Stimulated activated memory B cell treated with anti-CD40 and anti-IgM and Interleukin-4, amounts not matched to agents 10 μg/mL and 1 μg/mL and 100 μg/mL, for 72 hours (primary cell): ENCODE measurements around the gene ASB5.
"Not testable (repeated sequence)": the region's sequence is repeated elsewhere in the genome, so short reads cannot be mapped to it uniquely, and the experiment has no call there.

Source experiments
- ATAC-seq: fragments of 150-1000 bp; cut with Tn5 transposase; 2 replicates; pipeline ENCODE4 v1.10.0; 2021
- H3K27ac Mint-ChIP-seq: one replicate; pipeline ENCODE4 v1.8.0; 2022; ENCODE audit warnings: mild to moderate bottlenecking, mixed read lengths
- H3K27me3 Mint-ChIP-seq: one replicate; pipeline ENCODE4 v1.8.0; 2022; ENCODE audit warnings: mixed read lengths
- H3K36me3 Mint-ChIP-seq: one replicate; pipeline ENCODE4 v1.8.0; 2022; ENCODE audit warnings: mixed read lengths
- H3K4me1 Mint-ChIP-seq: one replicate; pipeline ENCODE4 v1.8.0; 2022; ENCODE audit warnings: mixed read lengths
- H3K4me3 Mint-ChIP-seq: one replicate; pipeline ENCODE4 v1.8.0; 2022; ENCODE audit warnings: mild to moderate bottlenecking, moderate library complexity, mixed read lengths
- H3K9me3 Mint-ChIP-seq: one replicate; pipeline ENCODE4 v1.8.0; 2022; ENCODE audit warnings: mixed read lengths

The ASB5 gene

DNA sequence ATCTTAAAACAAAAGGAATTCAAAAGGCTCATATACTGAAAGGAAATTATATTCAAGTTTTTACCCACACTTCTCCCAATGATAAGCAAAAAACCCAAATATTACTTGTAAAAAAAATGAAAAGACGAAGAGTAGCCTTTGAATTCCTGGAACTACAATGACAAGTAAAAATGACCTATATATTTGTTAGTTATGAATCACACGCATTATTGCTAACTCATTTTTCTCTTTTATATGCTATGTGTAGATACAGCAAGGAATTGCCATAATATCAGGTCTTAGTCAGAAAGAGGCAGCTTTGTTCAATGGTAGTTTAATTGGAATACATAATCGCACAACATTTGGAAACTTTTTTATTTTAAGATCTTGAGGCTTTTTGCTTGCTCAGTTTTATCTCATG is 22.7 kb upstream of the ASB5 start:
- ATAC-seq: no peak
- H3K27me3 Mint-ChIP-seq: no peaks in the 10 kb centered on the region
- H3K36me3 Mint-ChIP-seq: no peaks in the 10 kb centered on the region

DNA sequence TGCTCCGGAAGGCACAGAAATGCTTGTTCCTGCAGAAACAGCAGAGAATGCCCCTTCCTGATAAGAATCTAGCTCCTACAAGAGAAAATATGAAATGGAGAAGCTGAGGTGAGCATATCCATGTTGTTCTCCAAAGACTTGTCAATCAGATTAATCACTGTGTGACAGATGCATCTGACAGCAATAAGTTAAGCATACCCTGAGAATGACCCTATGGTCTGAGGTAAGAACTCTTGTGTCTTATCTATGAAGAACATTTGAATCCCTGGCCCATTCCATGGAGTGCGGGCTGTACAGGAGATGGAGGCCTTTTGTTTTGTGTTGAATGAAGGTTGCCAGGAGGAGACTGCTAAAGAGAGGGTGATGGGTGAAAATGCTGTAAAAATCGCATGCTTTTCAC is 21.5 kb upstream of the ASB5 start:
- no peaks in the 10 kb centered on the region for H3K36me3 Mint-ChIP-seq
- no peak overlapping the region for H3K4me3 Mint-ChIP-seq
- no peaks in the 10 kb centered on the region for H3K4me1 Mint-ChIP-seq
- no peak overlapping the region for H3K27ac Mint-ChIP-seq
- no peaks in the 10 kb centered on the region for H3K27me3 Mint-ChIP-seq
- no peaks in the 10 kb centered on the region for H3K9me3 Mint-ChIP-seq
- ATAC-seq: no peak

More for the DNA sequence above, 22.7 kb upstream of the ASB5 start:
- no peak overlapping the region for H3K27ac Mint-ChIP-seq
- no peak overlapping the region for H3K4me3 Mint-ChIP-seq
- no peaks in the 10 kb centered on the region for H3K9me3 Mint-ChIP-seq
- no peaks in the 10 kb centered on the region for H3K4me1 Mint-ChIP-seq

DNA sequence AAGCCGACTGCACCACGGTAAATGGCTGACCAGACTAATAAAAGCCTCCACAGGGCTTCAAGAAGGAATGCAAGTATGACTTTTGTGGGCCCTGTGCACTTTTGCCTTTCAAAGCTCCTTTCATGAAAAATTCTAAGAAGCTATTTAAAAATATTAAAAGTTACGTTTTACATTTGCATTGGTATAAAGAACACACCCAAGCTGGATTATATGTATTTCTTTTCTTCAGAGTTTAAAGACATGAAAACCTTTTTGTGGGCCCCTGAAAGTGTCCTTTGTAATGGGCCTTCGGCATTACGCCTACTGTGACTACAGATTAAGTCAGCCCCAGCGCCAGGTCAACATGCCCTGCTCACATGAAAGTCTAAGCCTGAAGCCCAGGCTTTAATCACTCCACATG is 20.5 kb upstream of the ASB5 start:
- Mint-ChIP-seq H3K27me3 (no peaks in the 10 kb centered on the region), H3K36me3 (no peaks in the 10 kb centered on the region), H3K4me1 (no peaks in the 10 kb centered on the region), H3K9me3 (no peaks in the 10 kb centered on the region), H3K27ac (no peak overlapping the region), H3K4me3 (no peak overlapping the region)
- no peak for ATAC-seq

DNA sequence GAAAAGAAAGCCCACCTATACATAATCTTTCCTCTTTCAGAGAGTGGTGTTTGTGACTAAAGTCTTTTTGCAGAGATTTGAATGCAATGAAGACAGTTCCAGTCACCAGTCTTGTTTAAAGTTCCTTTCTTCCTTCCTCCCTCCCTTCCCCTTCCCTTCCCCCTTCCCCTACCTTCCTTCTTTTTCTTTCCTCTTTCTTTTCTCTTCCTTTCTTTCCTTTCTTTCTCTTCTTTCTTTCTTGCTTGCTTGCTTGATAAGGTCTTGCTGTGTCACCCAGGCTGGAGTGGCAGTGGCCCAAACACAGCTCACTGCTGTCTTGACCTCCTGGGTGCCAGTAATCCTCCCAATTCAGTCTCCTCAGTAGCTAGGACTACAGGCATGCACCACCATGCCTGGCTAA is 19.0 kb upstream of the ASB5 start:
- no peak for ATAC-seq
- H3K36me3 Mint-ChIP-seq: no peaks in the 10 kb centered on the region
- H3K27me3 Mint-ChIP-seq: no peaks in the 10 kb centered on the region
- H3K4me1 Mint-ChIP-seq: no peaks in the 10 kb centered on the region
- no peak overlapping the region for H3K4me3 Mint-ChIP-seq
- no peak overlapping the region for H3K27ac Mint-ChIP-seq
- no peaks in the 10 kb centered on the region for H3K9me3 Mint-ChIP-seq

DNA sequence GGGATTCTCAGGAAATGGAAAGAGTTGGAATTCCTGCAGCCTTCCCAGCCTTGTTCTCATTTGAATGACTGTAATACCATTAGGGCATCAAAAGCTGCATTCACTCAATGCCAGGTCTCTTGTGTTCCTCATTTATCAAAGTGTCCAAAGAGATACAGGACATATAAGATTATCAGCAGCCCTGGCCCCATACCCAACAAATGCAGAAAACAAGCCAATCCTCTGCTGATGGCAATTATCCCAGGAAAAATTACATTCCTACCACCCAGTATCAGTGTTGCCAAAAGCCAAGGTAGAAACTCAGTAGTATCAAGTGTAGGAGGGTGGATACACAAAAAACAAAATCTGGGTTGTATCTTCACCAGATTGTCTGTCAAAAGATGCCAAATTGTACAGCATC is 18.5 kb upstream of the ASB5 start:
- Mint-ChIP-seq H3K9me3 (no peaks in the 10 kb centered on the region), H3K4me3 (no peak overlapping the region), H3K4me1 (no peaks in the 10 kb centered on the region), H3K36me3 (no peaks in the 10 kb centered on the region), H3K27me3 (no peaks in the 10 kb centered on the region), H3K27ac (no peak overlapping the region)
- no peak for ATAC-seq

DNA sequence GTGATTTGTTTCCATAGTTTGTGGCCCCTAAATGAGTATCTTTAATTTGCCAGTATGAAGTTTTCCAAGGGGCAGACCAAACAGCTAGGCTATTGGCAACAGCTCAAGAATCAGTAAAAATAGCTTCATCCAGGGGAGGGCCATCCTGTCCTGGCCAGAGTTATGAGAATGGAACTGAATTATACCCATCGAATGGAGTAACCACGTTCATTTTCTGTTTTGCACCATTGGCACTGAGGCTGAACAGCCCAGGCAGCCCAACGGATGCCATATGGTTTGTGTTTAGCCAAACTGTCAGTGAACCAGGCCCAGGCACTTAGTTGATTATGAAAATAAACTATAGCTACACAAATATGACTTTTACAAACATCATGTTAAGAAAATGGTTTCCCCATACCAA is 17.7 kb upstream of the ASB5 start:
- H3K4me3 Mint-ChIP-seq: no peak overlapping the region
- no peaks in the 10 kb centered on the region for H3K27me3 Mint-ChIP-seq
- H3K27ac Mint-ChIP-seq: no peak overlapping the region
- H3K4me1 Mint-ChIP-seq: no peaks in the 10 kb centered on the region
- no peaks in the 10 kb centered on the region for H3K9me3 Mint-ChIP-seq
- no peak for ATAC-seq
- H3K36me3 Mint-ChIP-seq: no peaks in the 10 kb centered on the region

DNA sequence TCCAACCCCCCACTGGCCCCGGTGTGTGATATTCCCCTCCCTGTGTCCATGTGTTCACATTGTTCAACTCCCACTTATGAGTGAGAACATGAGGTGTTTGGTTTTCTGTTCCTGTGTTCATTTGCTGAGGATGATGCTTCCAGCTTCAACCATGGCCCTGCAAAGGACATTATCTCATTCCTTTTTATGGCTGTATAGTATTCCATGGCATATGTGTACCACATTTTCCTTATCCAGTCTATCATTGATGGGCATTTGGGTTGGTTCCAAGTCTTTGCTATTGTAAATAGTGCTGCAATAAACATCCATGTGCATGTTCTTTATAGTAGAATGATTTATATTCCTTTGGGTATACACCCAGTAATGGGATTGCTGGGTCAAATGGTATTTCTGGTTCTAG is 10.5 kb upstream of the ASB5 start:
- not testable (repeated sequence) for H3K27ac Mint-ChIP-seq, H3K27me3 Mint-ChIP-seq, H3K4me3 Mint-ChIP-seq, ATAC-seq, H3K36me3 Mint-ChIP-seq, H3K9me3 Mint-ChIP-seq, H3K4me1 Mint-ChIP-seq

DNA sequence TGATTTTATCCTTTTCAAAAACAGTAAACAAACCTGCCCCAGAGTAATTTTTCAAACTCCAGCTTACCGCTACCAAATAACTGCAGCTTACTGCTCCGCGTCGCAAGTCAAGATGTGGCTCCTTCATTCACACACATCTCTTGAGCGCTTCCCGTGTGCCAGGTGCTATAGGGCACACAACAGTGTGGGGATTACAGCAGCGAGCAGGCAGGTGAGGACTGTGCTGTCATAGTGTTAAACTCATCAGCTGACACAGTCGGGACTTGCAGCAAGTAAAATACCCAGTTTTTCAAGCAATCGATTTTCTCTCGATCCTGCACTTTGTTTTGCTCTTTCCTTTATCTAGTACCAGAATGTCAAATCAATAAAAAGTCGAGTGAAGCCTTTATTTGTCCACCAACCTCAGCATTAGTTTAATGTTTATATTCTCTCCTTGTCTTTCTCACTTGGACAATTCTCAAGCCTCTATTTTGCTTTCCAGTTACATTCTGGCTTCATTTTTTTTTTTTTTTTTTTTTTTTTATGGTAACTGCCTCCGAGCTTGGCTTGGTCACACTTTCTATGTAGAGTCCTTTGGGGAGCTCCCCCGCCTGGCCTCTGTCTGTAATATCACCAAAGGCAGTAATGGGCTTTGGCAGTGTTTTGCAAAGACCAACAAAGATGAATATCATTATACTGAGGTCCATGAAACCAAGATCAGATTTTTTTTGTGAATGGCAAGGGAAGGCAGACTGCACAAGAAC is 8.3 kb upstream of the ASB5 start:
- no peaks in the 10 kb centered on the region for H3K36me3 Mint-ChIP-seq
- no peaks in the 10 kb centered on the region for H3K9me3 Mint-ChIP-seq
- H3K27me3 Mint-ChIP-seq: peaks cover 9% of the 10 kb centered on the region
- peaks cover 7% of the 10 kb centered on the region for H3K4me1 Mint-ChIP-seq
- H3K4me3 Mint-ChIP-seq: no peak overlapping the region
- ATAC-seq: peak; percentile 69
- H3K27ac Mint-ChIP-seq: no peak overlapping the region

DNA sequence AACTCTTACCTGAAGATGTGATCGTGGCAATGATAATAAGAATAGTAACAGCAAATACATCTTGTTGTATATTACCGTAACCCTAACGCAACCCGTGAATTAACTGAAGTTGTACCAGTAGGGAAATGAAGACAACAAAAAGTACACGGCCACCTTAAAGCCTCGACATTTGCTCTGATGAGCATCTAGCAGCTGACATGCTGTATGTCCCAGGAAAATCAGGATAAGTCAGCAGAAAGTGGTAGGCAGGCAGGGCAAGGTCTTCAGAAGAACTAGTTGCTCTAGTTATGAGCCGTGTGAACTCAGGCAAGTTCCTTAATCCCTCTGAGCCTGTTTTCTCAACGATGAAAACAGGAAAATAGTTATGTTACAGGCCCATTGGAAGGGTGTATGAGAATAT is 7.7 kb upstream of the ASB5 start:
- ATAC-seq: no peak
- Mint-ChIP-seq H3K9me3 (no peaks in the 10 kb centered on the region), H3K4me3 (no peak overlapping the region), H3K27ac (no peak overlapping the region), H3K27me3 (peaks cover 9% of the 10 kb centered on the region), H3K4me1 (peaks cover 7% of the 10 kb centered on the region), H3K36me3 (no peaks in the 10 kb centered on the region)

DNA sequence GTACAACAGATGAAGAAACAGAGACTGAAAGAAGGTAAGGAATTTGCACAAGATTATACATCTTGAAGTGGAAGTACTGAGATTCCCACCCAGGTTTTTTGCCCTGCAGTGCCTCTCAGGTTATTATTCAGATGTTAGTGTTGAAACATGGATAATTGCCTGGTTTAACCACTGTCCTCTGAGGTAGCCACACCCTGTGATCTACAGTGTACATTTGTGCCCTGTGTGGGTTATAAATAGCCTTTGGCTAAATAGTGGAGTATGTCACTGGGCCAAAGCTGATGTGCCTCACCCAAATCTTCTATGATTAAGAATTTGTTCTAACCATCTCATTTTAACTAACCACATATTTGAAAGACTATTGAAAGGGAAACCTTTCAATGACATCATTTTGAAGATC is 5.4 kb upstream of the ASB5 start:
- ATAC-seq: no peak
- no peaks in the 10 kb centered on the region for H3K9me3 Mint-ChIP-seq

DNA sequence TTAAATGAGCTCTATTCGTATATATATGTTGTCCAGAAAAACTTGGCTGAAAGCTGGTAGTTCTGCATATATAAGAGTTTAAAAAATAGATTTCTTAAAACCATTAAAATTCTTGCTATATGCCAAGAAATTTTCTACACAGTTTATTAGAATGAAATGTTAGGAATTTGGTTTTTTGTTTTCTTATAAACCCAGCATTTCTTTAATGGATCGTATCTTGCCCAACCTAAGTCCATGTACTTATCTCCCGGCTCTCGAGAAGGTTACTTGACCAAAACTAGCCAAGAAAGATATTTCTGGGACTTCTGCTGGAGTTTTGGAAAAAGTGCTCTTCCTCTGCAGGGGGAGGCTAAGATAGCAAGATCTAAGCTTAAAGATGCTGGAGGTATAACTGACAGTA is 4.7 kb upstream of the ASB5 start:
- H3K9me3 Mint-ChIP-seq: no peaks in the 10 kb centered on the region
- no peak for ATAC-seq
- no peaks in the 10 kb centered on the region for H3K36me3 Mint-ChIP-seq
- H3K4me1 Mint-ChIP-seq: peaks cover 7% of the 10 kb centered on the region
- no peak overlapping the region for H3K27ac Mint-ChIP-seq
- peaks cover 9% of the 10 kb centered on the region for H3K27me3 Mint-ChIP-seq
- H3K4me3 Mint-ChIP-seq: no peak overlapping the region

More for the DNA sequence above, 5.4 kb upstream of the ASB5 start:
- no peak overlapping the region for H3K4me3 Mint-ChIP-seq
- no peaks in the 10 kb centered on the region for H3K36me3 Mint-ChIP-seq
- peaks cover 9% of the 10 kb centered on the region for H3K27me3 Mint-ChIP-seq
- H3K27ac Mint-ChIP-seq: no peak overlapping the region
- H3K4me1 Mint-ChIP-seq: peaks cover 7% of the 10 kb centered on the region

DNA sequence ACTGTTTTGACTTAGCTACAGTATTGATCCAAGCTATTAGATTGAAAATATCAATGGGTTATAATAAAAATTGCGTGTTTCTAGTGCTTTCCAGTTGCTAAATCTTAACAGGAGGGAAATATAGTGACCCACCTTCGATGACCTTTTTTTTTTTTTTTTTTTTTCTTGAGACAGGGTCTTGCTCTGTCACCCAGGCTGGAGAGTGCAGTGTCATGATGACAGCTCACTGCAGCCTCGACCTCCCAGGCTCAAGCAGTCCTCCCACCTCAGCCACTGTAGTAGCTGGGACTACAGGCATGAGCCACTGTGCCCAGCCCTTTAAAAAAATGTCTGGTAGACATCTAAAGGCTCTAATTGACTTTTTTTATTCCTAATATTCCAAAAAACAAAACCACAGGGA is 3.8 kb upstream of the ASB5 start:
- no peak overlapping the region for H3K4me3 Mint-ChIP-seq
- ATAC-seq: no peak
- H3K36me3 Mint-ChIP-seq: no peaks in the 10 kb centered on the region
- peaks cover 7% of the 10 kb centered on the region for H3K4me1 Mint-ChIP-seq
- H3K9me3 Mint-ChIP-seq: no peaks in the 10 kb centered on the region
- peaks cover 8% of the 10 kb centered on the region for H3K27me3 Mint-ChIP-seq
- H3K27ac Mint-ChIP-seq: no peak overlapping the region

DNA sequence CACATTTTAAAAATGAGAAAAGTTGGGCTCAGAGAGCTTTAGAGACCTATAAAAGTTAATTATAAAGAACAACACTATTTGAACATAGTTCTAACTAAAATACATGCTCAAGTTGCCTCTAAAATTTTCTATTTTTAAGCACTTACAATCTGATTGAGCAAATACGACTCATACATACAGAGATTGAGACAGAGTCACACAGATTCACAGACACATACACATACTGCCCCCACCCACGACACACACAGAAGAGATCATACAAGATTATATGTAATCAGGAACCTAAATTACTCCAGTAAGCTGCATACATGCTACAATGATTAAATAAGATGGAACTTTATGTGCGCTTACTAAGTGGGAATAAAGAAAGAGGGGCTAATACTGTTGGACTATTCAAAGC is 2.7 kb upstream of the ASB5 start:
- H3K27ac Mint-ChIP-seq: no peak overlapping the region

DNA sequence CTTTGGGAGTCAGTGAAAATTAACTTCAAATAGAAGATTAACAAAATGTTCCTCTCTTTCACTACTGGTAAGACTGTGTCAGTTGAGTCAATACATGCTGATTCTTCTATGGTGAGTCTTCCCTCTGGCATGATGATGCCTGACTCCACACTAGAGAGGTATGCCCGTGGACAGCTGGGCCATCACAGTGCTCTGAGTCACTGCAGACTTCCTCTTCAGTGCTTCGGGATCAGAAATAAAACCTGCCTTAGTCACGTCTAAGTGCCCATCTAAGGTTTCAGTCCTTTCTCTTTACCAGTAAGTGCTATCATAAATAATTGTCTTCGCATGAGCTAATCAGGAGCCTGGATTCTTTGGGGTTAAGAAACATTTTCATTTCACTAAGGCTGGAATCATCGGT is 1.6 kb upstream of the ASB5 start:
- no peak overlapping the region for H3K27ac Mint-ChIP-seq
- H3K4me3 Mint-ChIP-seq: no peak overlapping the region
- H3K36me3 Mint-ChIP-seq: no peaks in the 10 kb centered on the region
- H3K27me3 Mint-ChIP-seq: no peaks in the 10 kb centered on the region
- no peak for ATAC-seq
- no peaks in the 10 kb centered on the region for H3K9me3 Mint-ChIP-seq
- H3K4me1 Mint-ChIP-seq: no peaks in the 10 kb centered on the region

More for the DNA sequence above, 2.7 kb upstream of the ASB5 start:
- H3K4me3 Mint-ChIP-seq: no peak overlapping the region
- H3K36me3 Mint-ChIP-seq: no peaks in the 10 kb centered on the region
- H3K9me3 Mint-ChIP-seq: no peaks in the 10 kb centered on the region
- H3K4me1 Mint-ChIP-seq: no peaks in the 10 kb centered on the region
- no peaks in the 10 kb centered on the region for H3K27me3 Mint-ChIP-seq
- ATAC-seq: no peak

DNA sequence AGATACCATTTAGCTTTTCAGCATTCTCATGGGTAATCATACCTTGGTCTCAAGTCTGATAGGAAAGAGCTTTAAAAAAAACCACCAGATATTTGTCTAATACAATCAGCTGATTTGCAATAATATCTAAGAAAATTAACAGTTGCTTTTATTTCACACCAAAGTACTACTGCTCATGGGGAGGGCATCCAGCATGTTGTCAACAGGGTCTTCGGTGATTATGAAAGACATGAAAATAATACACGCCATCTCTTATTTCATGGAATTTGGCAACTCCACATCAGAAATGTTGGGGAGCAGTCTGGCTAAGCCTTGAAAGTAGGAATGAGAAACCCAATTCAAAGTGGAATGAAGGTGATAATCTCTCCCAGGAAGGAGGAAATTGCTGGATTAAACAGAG is 3.0 kb downstream of the ASB5 start:
- Mint-ChIP-seq H3K4me1 (no peaks in the 10 kb centered on the region), H3K27ac (no peak overlapping the region), H3K27me3 (no peaks in the 10 kb centered on the region), H3K9me3 (no peaks in the 10 kb centered on the region), H3K36me3 (no peaks in the 10 kb centered on the region), H3K4me3 (no peak overlapping the region)
- no peak for ATAC-seq

DNA sequence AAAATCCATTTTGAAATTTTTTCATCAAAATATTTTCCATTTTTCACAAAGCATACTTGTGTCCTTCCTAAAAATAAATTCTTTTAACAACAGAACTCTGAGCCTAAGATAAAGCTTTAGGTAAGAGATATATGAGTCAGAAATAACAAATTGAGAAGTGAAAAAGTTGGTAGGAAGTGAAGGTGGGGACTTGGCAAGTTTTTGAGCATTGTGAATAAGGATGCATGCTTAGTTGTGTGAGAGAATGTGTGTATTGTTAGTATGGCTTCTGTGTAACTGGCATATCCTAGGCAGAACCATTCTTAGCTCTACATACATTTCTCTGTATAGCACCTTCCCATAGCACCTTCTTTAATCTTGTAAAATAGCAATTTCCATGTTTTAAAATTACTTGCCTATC is 6.8 kb downstream of the ASB5 start:
- H3K4me1 Mint-ChIP-seq: no peaks in the 10 kb centered on the region
- no peak overlapping the region for H3K4me3 Mint-ChIP-seq
- H3K27me3 Mint-ChIP-seq: no peaks in the 10 kb centered on the region
- H3K27ac Mint-ChIP-seq: no peak overlapping the region
- no peaks in the 10 kb centered on the region for H3K9me3 Mint-ChIP-seq
- peak; percentile 62 for ATAC-seq
- no peaks in the 10 kb centered on the region for H3K36me3 Mint-ChIP-seq

DNA sequence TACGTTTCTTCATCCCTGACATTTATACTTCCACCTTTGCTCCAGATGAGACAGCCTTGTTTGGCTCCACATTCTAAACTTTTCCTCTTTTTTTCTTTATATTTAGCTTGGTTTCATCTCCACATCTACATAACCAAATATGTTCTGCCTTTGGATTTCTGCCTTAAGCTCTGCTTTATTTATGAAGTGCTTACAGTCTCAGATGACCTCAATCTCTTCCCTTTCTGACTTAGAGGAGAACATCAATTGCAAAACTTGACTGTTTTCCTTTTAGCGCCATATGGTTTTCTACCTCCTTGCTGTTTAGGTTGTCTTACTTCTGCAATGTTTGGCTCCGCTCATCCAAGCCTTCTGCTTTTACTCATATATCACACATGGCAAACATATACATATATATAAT is 7.5 kb downstream of the ASB5 start:
- Mint-ChIP-seq H3K4me3 (no peak overlapping the region), H3K36me3 (no peaks in the 10 kb centered on the region), H3K4me1 (no peaks in the 10 kb centered on the region), H3K9me3 (no peaks in the 10 kb centered on the region), H3K27me3 (no peaks in the 10 kb centered on the region), H3K27ac (no peak overlapping the region)
- ATAC-seq: no peak
